Large intestine (tissue), 3 donors: ENCODE data around the gene DENND1A. TPM values are rescaled to one million over a fixed set of nuclear protein-coding genes. Genes with fewer than 3 reads are reported as not detected.
"Not testable (repeated sequence)": the region's sequence is repeated elsewhere in the genome, so short reads cannot be mapped to it uniquely, and the experiment has no call there.

Source experiments
- DNase-seq, 2 donors: peaks; one replicate each; pipeline versions ENCODE4 v3.0.0 to v3.0.0-alpha.2; 2013
- H3K27ac ChIP-seq: one replicate; pipeline ENCODE4 v1.5.1; 2013; ENCODE audit warnings: low read length
- H3K27me3 ChIP-seq: 2 replicates; pipeline ENCODE4 v1.6.1; 2013; ENCODE audit warnings: low read length; ENCODE audit not compliant: control insufficient read depth, insufficient read depth
- H3K36me3 ChIP-seq: 2 replicates; pipeline ENCODE4 v1.6.1; 2013; ENCODE audit warnings: low read length; ENCODE audit not compliant: control insufficient read depth, insufficient read depth
- H3K4me1 ChIP-seq: one replicate; pipeline ENCODE4 v1.6.1; 2013; ENCODE audit warnings: low read length; ENCODE audit not compliant: control insufficient read depth, insufficient read depth
- H3K4me3 ChIP-seq: one replicate; pipeline ENCODE4 v1.5.1; 2013; ENCODE audit warnings: low read length
- H3K9me3 ChIP-seq: one replicate; pipeline ENCODE4 v1.6.1; 2013; ENCODE audit warnings: mild to moderate bottlenecking, low read depth, low read length, moderate library complexity; ENCODE audit not compliant: control insufficient read depth
- WGBS: methylation state at CpG from one replicate; pipeline ENCODE4 v1.1.5; 2013; ENCODE audit warnings: low lambda C conversion rate; ENCODE audit not compliant: insufficient coverage; 5-methylcytosine and 5-hydroxymethylcytosine counted together
- polyA plus RNA-seq: library from polyadenylated mRNA; unstranded; fragments of 120-200 nt; gene quantifications from one replicate; pipeline ENCODE4 v1.2.1, GENCODE V29; 2013

Gene DENND1A
- polyA plus RNA-seq, 1 donor = 29.7 TPM

DNA sequence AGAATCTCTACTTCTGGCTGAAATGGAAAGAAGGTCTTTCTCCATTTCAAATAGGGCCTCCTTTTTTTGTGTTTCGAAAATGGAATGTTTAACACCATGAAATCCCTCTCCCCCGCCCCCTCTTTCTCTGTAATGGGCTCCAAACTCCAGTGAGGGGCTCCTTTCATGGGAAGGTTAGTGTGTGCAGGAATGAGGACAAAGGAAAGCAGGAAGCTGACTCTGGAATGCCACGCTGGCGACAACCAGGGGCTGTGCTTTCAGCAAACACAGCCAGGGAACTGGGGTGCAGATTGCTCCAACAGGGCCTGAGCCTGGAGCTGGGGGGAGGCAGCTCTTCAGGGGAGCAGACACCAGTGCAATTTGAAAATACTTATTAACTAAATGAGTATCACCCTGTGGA lies 491.1 kb downstream of the DENND1A start:
- H3K4me3 ChIP-seq = no peak overlapping the region
- no peaks in the 10 kb centered on the region for H3K9me3 ChIP-seq
- no peaks in the 10 kb centered on the region for H3K27me3 ChIP-seq
- no peak overlapping the region for H3K27ac ChIP-seq
- H3K36me3 ChIP-seq = peaks cover 43% of the 10 kb centered on the region
- H3K4me1 ChIP-seq = no peaks in the 10 kb centered on the region
- no peak for DNase-seq
- no CpG with 5 or more reads among the region's 4 CpGs for WGBS

DNA sequence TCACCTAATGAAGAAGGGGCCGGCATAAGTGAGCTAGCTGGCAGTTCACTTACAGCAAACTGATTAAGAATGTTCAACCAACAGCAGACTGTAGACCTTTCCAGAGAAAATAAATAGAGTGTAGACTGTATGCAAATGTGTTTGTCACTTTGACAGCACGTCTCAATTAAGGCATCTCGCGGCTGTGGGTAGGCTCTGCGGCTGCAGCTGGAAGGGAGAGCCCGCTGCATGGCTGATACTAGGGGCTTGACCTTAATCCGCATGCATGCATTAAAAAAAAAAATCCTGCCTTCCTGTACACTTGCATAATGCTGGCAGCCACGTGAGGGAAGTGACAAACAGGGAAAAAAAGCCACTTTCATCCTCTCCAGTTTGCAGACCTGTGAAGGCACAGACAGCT lies 491.6 kb downstream of the DENND1A start:
- Histone ChIP-seq H3K4me3 (no peak overlapping the region), H3K9me3 (no peaks in the 10 kb centered on the region), H3K36me3 (peaks cover 44% of the 10 kb centered on the region), H3K27ac (no peak overlapping the region), H3K4me1 (no peaks in the 10 kb centered on the region), H3K27me3 (no peaks in the 10 kb centered on the region)
- DNase-seq = no peak
- WGBS = no CpG with 5 or more reads among the region's 8 CpGs

DNA sequence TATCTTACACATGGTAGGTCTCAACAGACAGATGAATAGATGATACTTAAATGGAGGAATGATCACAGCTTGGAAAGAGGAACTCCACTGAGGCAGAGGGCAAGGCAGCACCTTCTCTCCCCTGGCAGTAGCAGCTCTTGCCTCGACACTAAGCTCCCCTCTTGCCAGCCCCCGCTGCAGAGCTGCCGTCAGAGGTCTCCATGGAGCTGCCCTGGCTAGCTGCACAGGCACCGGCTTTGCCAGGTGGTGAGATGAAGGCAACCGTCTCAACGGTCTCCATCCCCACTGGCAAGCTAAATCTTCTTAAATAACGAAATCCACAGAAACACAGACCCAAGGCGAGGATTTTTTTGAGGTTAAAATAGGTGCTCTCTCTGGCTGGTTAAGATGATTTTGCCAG lies 492.7 kb downstream of the DENND1A start:
- Histone ChIP-seq H3K36me3 (peaks cover 54% of the 10 kb centered on the region), H3K27me3 (no peaks in the 10 kb centered on the region), H3K4me3 (no peak overlapping the region), H3K4me1 (no peaks in the 10 kb centered on the region), H3K27ac (no peak overlapping the region), H3K9me3 (no peaks in the 10 kb centered on the region)
- 100% methylated on average over 1 of the region's 8 CpGs for WGBS
- DNase-seq = no peak

DNA sequence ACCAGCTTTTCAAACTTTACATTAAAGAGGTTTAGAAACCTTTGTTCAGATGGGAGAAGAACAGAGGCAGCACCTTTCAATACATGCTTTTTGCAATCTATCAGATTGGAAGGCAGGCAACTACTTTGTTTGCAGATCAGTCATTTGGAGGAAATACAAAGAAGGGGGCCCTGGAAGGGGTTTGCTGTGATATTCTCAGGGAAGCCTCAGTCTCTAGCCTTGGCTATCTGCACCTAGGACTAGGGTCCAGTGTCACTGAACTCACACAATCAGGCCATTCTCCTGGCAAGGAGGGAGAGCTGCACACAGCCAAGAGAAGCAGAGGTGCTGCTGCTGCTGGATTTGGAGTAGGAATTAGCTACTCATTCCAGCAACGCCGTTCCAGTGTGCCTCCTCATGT lies 494.5 kb downstream of the DENND1A start:
- Histone ChIP-seq H3K4me1 (no peaks in the 10 kb centered on the region), H3K36me3 (peaks cover 62% of the 10 kb centered on the region), H3K4me3 (no peak overlapping the region), H3K27me3 (no peaks in the 10 kb centered on the region), H3K9me3 (no peaks in the 10 kb centered on the region), H3K27ac (no peak overlapping the region)
- no CpG with 5 or more reads among the region's 2 CpGs for WGBS
- DNase-seq = peak in 1 of 2 donors; percentile 55

DNA sequence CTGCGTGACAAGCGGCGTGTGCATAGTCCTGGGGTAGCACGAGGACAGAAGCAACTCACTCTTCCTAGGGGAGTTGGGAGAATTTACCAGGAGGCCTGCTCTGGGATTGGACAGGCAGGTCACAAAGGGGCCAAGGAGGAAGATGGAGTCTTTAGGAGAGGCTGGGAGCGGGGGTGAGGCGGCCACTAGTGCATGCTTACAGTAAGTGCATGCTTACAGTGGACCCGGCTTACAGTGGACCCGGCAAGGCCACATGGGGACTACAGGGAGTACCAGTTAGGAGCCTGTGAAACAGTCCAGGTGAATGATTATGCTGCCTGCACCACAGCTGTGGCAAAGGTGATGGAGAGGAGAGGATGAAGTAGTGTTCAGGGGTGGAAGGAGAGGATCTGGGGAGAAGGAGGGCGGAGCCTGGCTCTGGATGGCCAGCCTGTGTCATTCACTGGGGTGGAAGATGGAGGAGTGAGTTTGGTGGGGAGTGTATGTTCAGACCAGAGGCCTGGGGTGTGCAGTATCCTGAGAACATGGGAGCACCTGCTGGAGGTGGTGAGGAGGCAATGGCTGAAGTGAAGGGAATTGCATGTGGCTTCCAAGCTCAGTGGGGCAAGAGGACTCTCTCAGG lies 495.2 kb downstream of the DENND1A start:
- Histone ChIP-seq H3K4me3 (no peak overlapping the region), H3K27me3 (no peaks in the 10 kb centered on the region), H3K4me1 (no peaks in the 10 kb centered on the region), H3K36me3 (peaks cover 57% of the 10 kb centered on the region), H3K27ac (no peak overlapping the region), H3K9me3 (no peaks in the 10 kb centered on the region)
- WGBS = no CpG with 5 or more reads among the region's 9 CpGs
- no peak for DNase-seq

DNA sequence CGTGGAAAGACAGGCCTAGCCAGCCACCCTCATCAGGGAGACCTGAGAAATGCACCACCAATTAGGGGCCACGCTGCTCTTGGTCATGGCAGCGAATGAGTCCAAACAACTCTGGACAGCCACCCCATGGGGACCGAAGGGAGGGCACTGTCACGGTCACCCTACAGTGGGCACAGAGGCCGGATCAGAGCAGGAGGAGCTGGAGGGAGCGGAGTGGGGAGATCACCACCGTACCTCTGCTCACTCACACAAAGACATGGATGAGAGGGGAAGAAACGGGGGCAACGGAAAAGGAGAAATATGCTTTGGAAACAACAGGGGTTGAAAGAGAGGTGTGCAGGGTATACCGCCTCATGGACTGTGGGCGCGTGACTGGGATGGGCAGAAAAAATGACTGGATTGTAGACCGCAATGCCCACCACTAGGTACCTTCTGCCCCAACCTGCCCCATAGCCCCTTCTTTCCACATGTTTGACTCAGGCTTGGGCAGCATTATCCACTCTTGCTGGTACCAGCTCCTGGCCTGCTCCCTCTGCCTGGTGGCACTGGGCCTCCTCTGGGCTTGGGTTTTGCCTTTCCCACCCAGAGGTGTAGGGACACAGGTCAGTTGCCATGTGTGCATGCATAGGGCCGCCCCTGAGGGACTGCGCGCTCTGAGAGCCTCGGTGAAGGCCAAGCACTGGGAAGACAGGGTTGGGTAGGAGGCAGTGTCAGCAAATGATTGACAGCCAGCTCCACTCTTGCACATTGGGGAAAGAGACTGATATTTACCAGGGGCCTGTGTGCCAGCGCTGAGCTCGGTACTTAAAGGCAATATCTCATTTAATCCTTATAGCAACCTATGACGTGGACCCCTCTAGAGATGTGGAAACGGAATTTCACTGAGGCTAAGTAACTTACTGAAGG lies 497.3 kb downstream of the DENND1A start:
- H3K27ac ChIP-seq = no peak overlapping the region
- no peak overlapping the region for H3K4me3 ChIP-seq
- peaks cover 3% of the 10 kb centered on the region for H3K9me3 ChIP-seq
- WGBS = 100% methylated on average over 1 of the region's 22 CpGs
- H3K27me3 ChIP-seq = no peaks in the 10 kb centered on the region
- no peaks in the 10 kb centered on the region for H3K4me1 ChIP-seq
- peaks cover 48% of the 10 kb centered on the region for H3K36me3 ChIP-seq
- no peak for DNase-seq

DNA sequence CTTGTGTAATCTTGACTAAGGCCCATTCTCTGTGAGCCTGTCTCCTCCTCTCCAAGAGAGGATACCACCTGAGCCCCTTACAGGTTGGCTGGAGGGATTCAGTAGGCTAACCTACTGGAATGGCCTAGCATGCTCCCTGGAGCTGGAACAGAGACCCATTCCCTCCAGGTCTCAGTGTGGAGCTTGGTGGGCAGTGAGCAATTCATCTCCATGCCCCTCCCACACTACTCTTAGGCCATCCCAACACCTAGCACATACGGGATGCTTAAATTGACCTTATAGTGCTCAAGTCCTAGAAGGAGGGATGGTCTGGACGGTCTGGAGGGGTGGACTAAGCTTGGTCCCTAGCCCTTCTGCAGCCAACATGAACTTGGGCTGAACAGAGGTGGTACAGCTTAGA lies 498.3 kb downstream of the DENND1A start:
- no peak overlapping the region for H3K4me3 ChIP-seq
- H3K27ac ChIP-seq = no peak overlapping the region
- no peaks in the 10 kb centered on the region for H3K4me1 ChIP-seq
- H3K9me3 ChIP-seq = peaks cover 3% of the 10 kb centered on the region
- H3K36me3 ChIP-seq = peaks cover 49% of the 10 kb centered on the region
- no peaks in the 10 kb centered on the region for H3K27me3 ChIP-seq
- DNase-seq = no peak
- WGBS = no CpG with 5 or more reads among the region's 2 CpGs

DNA sequence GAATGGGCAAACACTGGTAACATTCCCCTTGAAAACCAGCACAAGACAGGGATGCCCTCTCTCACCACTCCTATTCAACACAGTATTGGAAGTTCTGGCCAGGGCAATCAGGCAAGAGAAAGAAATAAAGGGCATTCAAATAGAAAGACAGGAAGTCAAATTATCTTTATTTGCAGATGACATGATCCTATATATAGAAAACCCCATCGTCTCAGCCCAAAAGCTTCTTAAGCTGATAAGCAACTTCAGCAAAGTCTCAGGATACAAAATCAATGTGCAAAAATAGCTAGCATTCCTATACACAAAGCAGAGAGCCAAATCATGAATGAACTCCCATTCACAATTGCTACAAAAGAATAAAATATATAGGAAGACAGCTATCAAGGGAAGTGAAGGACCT lies 501.5 kb downstream of the DENND1A start:
- H3K36me3 ChIP-seq = peaks cover 54% of the 10 kb centered on the region
- not testable (repeated sequence) for H3K4me1 ChIP-seq, DNase-seq, H3K4me3 ChIP-seq, H3K27ac ChIP-seq, H3K27me3 ChIP-seq, H3K9me3 ChIP-seq
- WGBS = no CpG with 5 or more reads among the region's 1 CpG

DNA sequence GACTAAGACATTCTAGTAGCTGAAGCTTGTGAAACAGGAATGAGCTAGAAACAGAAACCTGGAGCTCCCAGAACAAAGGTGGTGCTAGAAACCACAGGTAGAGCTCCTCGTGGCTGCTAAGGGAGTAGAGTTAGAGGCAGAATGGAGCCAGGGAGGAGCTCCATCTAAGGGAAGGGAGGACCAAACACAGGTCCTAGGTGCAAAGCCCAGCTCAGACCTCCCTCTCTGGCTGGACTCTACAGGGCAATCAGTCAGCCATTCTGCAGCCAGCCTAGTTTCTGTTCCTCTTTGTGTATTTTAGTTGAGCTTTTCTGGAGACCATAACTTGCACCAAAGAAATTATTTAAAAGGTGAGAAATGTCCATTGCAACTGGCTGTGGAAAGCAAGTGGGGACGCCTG lies 503.5 kb downstream of the DENND1A start:
- H3K27ac ChIP-seq = no peak overlapping the region
- H3K9me3 ChIP-seq = peaks cover 3% of the 10 kb centered on the region
- no peaks in the 10 kb centered on the region for H3K4me1 ChIP-seq
- H3K27me3 ChIP-seq = no peaks in the 10 kb centered on the region
- H3K4me3 ChIP-seq = no peak overlapping the region
- WGBS = no CpG with 5 or more reads among the region's 2 CpGs
- no peak for DNase-seq
- H3K36me3 ChIP-seq = peaks cover 47% of the 10 kb centered on the region

DNA sequence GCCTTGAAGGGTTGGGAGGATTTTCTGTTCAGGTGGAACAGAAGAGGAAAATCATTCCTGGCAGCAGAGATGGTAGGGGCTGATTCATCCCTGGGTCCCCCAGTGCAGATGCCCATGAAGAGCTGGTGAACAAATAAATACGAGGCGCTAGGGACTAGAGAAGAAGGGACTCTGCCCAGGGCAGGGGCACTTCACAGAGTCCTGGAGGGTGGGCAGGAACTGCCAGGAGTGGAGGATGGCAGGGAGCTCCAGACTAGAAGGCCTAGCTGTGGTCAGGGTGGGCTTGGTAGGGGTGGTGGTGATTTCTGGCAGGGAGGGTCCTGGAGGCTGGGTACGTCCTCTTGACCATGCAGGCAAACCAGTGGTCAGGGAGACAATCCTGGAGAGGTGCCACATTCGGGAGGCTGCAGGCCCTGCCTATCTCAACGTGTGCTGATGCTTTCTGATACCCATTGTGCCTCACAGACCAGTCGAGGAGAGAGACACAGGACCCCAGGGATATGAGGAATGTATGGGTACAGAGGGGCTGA lies 504.0 kb downstream of the DENND1A start:
- no peak for DNase-seq
- peaks cover 3% of the 10 kb centered on the region for H3K9me3 ChIP-seq
- no peak overlapping the region for H3K4me3 ChIP-seq
- 100% methylated on average over 2 of the region's 6 CpGs for WGBS
- no peaks in the 10 kb centered on the region for H3K4me1 ChIP-seq
- no peaks in the 10 kb centered on the region for H3K27me3 ChIP-seq
- peaks cover 49% of the 10 kb centered on the region for H3K36me3 ChIP-seq
- no peak overlapping the region for H3K27ac ChIP-seq
